Colonic mucosa (tissue), 4 donors: ENCODE measurements around the gene CD96. TPM values are rescaled to one million over a fixed set of nuclear protein-coding genes. Genes with fewer than 3 reads are reported as not detected.

Experiments
- DNase-seq: peaks from one replicate; pipeline ENCODE4 v3.0.0-alpha.2; 2020
- H3K27ac ChIP-seq: fragments of 200-600 bp; one replicate; pipeline ENCODE4 v1.8.0; 2021
- H3K27me3 ChIP-seq: fragments of 200-600 bp; one replicate; pipeline ENCODE4 v1.8.0; 2021
- H3K36me3 ChIP-seq: fragments of 200-600 bp; one replicate; pipeline ENCODE4 v1.8.0; 2021
- H3K4me1 ChIP-seq: fragments of 200-600 bp; one replicate; pipeline ENCODE4 v1.8.0; 2021; ENCODE audit warnings: mild to moderate bottlenecking
- H3K4me3 ChIP-seq: fragments of 200-600 bp; one replicate; pipeline ENCODE4 v1.8.0; 2021
- H3K9ac ChIP-seq, 2 donors: one replicate each; pipeline ENCODE4 v1.7.0; 2013; ENCODE audit warnings: control low read depth in 2 of 2, low read depth in 2 of 2, low read length in 2 of 2
- H3K9me3 ChIP-seq: fragments of 200-600 bp; one replicate; pipeline ENCODE4 v1.8.0; 2021
- CTCF ChIP-seq: fragments of 200-600 bp; IDR thresholded peaks from one replicate; pipeline ENCODE4 v1.8.0; 2022; ENCODE audit warnings: antibody characterized with exemption, mild to moderate bottlenecking
- intact Hi-C: fragments of 100-400 bp; cut with DNase I; formaldehyde crosslinking; loops from one replicate; pipeline ENCODE4 v1.14.1; 2022
- total RNA-seq, 2 donors: library from RNA; stranded (reverse); fragmentation: NEBNext Ultra II Directional in 1 of 2; extraction: Animal tissue kit (Norgen Biotek cat#: 25700) in 1 of 2; gene quantifications; one replicate each; pipeline ENCODE4 v1.2.1, GENCODE V29; 2021
- donor health status: healthy.
- donor health status: DM: no; HTN: no; CAD: no.
- donor health status: DM: no; HTN: no; CAD: no.

CD96 gene
- total RNA-seq, 2 donors from 2014 or later = 1.7 to 2.8 TPM

GRCh38 chr3:111571907-111572460, 30.0 kb downstream of the CD96 start:
- H3K9ac ChIP-seq = no peak overlapping the region
- H3K27me3 ChIP-seq = no peaks in the 10 kb centered on the region
- H3K9me3 ChIP-seq = no peaks in the 10 kb centered on the region
- no peaks in the 10 kb centered on the region for H3K4me1 ChIP-seq
- intact Hi-C loops = no loop called here
- DNase-seq = no peak
- H3K36me3 ChIP-seq = no peaks in the 10 kb centered on the region
- no peak overlapping the region for H3K4me3 ChIP-seq
- no peak for TF ChIP-seq CTCF
- H3K27ac ChIP-seq = no peak overlapping the region

GRCh38 chr3:111577113-111577512, 35.1 kb downstream of the CD96 start:
- Histone ChIP-seq H3K36me3 (no peaks in the 10 kb centered on the region), H3K9ac (no peak overlapping the region), H3K27ac (no peak overlapping the region), H3K9me3 (no peaks in the 10 kb centered on the region), H3K27me3 (no peaks in the 10 kb centered on the region), H3K4me3 (no peak overlapping the region), H3K4me1 (no peaks in the 10 kb centered on the region)
- no peak for DNase-seq
- no peak for TF ChIP-seq CTCF
- intact Hi-C loops = no loop called here

- H3K36me3 ChIP-seq = no peaks in the 10 kb centered on the region
- H3K9me3 ChIP-seq = no peaks in the 10 kb centered on the region
- TF ChIP-seq CTCF = no peak
- no peak for DNase-seq
- no peaks in the 10 kb centered on the region for H3K27me3 ChIP-seq
- H3K9ac ChIP-seq = no peak overlapping the region
- intact Hi-C loops = no loop called here
- H3K27ac ChIP-seq = no peak overlapping the region
- H3K4me3 ChIP-seq = no peak overlapping the region
- no peaks in the 10 kb centered on the region for H3K4me1 ChIP-seq
These were observed 36.0 kb downstream of the CD96 start for GRCh38 chr3:111577798-111578685.

GRCh38 chr3:111578867-111579266, 36.9 kb downstream of the CD96 start:
- Histone ChIP-seq H3K9me3 (no peaks in the 10 kb centered on the region), H3K9ac (no peak overlapping the region), H3K36me3 (no peaks in the 10 kb centered on the region), H3K27me3 (no peaks in the 10 kb centered on the region), H3K27ac (no peak overlapping the region), H3K4me3 (no peak overlapping the region), H3K4me1 (no peaks in the 10 kb centered on the region)
- DNase-seq = no peak
- intact Hi-C loops = no loop called here
- TF ChIP-seq CTCF = no peak

- no peak for DNase-seq
- H3K4me3 ChIP-seq = no peak overlapping the region
- H3K4me1 ChIP-seq = no peaks in the 10 kb centered on the region
- intact Hi-C loops = no loop called here
- H3K36me3 ChIP-seq = no peaks in the 10 kb centered on the region
- no peak for TF ChIP-seq CTCF
- no peak overlapping the region for H3K27ac ChIP-seq
- no peaks in the 10 kb centered on the region for H3K27me3 ChIP-seq
- no peaks in the 10 kb centered on the region for H3K9me3 ChIP-seq
- H3K9ac ChIP-seq = no peak overlapping the region
These were observed 37.5 kb downstream of the CD96 start for GRCh38 chr3:111579495-111579894.
